B cell (primary cell): ENCODE measurements around the gene RIMKLB. TPM values are rescaled to one million over a fixed set of nuclear protein-coding genes. Genes with fewer than 3 reads are reported as not detected.

ENCODE experiments used
- ATAC-seq: fragments of 200-7000 bp; cut with Tn5 transposase; one replicate; pipeline ENCODE4 v1.10.0; 2021; ENCODE audit warnings: low read depth, mild to moderate bottlenecking, moderate number of reproducible peaks, moderate library complexity
- CTCF ChIA-PET: fragments of 350-600 bp; sonication (Branson Sonifier 250); formaldehyde crosslinking; loops from one replicate; lab custom pipeline; 2021; ENCODE audit warnings: antibody characterized with exemption, inconsistent platforms; lab: Charles Lee
- POLR2A ChIA-PET: fragments of 350-600 bp; sonication (Branson Sonifier 250); formaldehyde crosslinking; loops from one replicate; lab custom pipeline; 2021; ENCODE audit warnings: antibody characterized with exemption; lab: Charles Lee
- DNase-seq: peaks from one replicate; pipeline ENCODE4 v3.0.0; 2013
- H2AFZ ChIP-seq: 2 replicates; pipeline ENCODE4 v1.6.1; 2012; ENCODE audit warnings: mild to moderate bottlenecking, low read depth, low read length; ENCODE audit not compliant: insufficient read depth, poor library complexity, severe bottlenecking
- H3K27ac ChIP-seq, 2 donors: 1 replicate in 1 of 2; 2 replicates in 1 of 2; pipeline ENCODE4 v1.5.1; 2012 to 2013; ENCODE audit warnings: low read length in 2 of 2, mild to moderate bottlenecking in 2 of 2, moderate library complexity in 1 of 2
- H3K27me3 ChIP-seq, 4 experiments: fragments of 200-600 bp in 1 of 4; sonication (generic) in 1 of 4; replicated peaks in 1 of 4; 1 replicate in 2 of 4; 2 replicates in 2 of 4; pipeline versions ENCODE4 v1.6.1 to v1.7.0; 2013 to 2016; ENCODE audit warnings: low read length in 3 of 4, mild to moderate bottlenecking in 2 of 4, mixed read lengths in 1 of 4, moderate library complexity in 1 of 4; ENCODE audit not compliant: insufficient read depth in 4 of 4, control insufficient read depth in 3 of 4; ENCODE audit errors: control extremely low read depth in 1 of 4
- H3K36me3 ChIP-seq, 2 experiments: replicated peaks in 1 of 2; 1 replicate in 1 of 2; 2 replicates in 1 of 2; pipeline versions ENCODE4 v1.6.1 to v1.7.1; 2013; ENCODE audit warnings: low read length in 1 of 2; ENCODE audit not compliant: insufficient read depth in 2 of 2, control insufficient read depth in 1 of 2; ENCODE audit errors: control extremely low read depth in 1 of 2, extremely low read depth in 1 of 2
- H3K4me1 ChIP-seq, 2 donors: fragments of 200-600 bp in 1 of 2; sonication (generic) in 1 of 2; 1 replicate in 1 of 2; 2 replicates in 1 of 2; pipeline versions ENCODE4 v1.5.1 to v1.6.1; 2013 to 2017; ENCODE audit warnings: low read length in 2 of 2; ENCODE audit not compliant: control insufficient read depth in 2 of 2, insufficient read depth in 2 of 2
- H3K4me2 ChIP-seq: replicated peaks from 2 replicates; pipeline ENCODE3; 2012; ENCODE audit warnings: mild to moderate bottlenecking, low read depth, low read length; ENCODE audit not compliant: poor library complexity, severe bottlenecking
- H3K4me3 ChIP-seq, 5 experiments: fragments of 200-600 bp in 1 of 5; sonication (generic) in 1 of 5; 1 replicate in 3 of 5; 2 replicates in 2 of 5; pipeline versions ENCODE4 v1.5.1 to v1.7.0; 2011 to 2016; ENCODE audit warnings: low read length in 4 of 5, mild to moderate bottlenecking in 4 of 5, low read depth in 2 of 5, control low read depth in 1 of 5, moderate library complexity in 1 of 5; ENCODE audit not compliant: insufficient read depth in 1 of 5; ENCODE audit errors: control extremely low read depth in 1 of 5, extremely low read depth in 1 of 5
- H3K79me2 ChIP-seq: fragments of 200-600 bp; sonication (generic); one replicate; pipeline ENCODE4 v1.6.0; 2016; ENCODE audit warnings: low read length; ENCODE audit not compliant: control insufficient read depth, insufficient read depth
- H3K9ac ChIP-seq: fragments of 200-600 bp; sonication (generic); 2 replicates; pipeline ENCODE4 v1.6.1; 2017; ENCODE audit warnings: mild to moderate bottlenecking, low read length, moderate library complexity
- H3K9me3 ChIP-seq, 3 donors: one replicate each; pipeline versions ENCODE4 v1.6.1 to v1.7.1; 2013; ENCODE audit warnings: low read length in 2 of 3; ENCODE audit not compliant: control insufficient read depth in 2 of 3, insufficient read depth in 1 of 3; ENCODE audit errors: control extremely low read depth in 1 of 3
- H4K20me1 ChIP-seq: 2 replicates; pipeline ENCODE4 v1.6.0; 2012; ENCODE audit warnings: mild to moderate bottlenecking, low read length; ENCODE audit not compliant: insufficient read depth, control insufficient read depth, poor library complexity, severe bottlenecking
- H3K27ac Mint-ChIP-seq: one replicate; pipeline ENCODE4 v1.8.0; 2021; ENCODE audit warnings: mixed read lengths
- H3K27me3 Mint-ChIP-seq: one replicate; pipeline ENCODE4 v1.8.0; 2021; ENCODE audit warnings: mixed read lengths
- H3K4me1 Mint-ChIP-seq: one replicate; pipeline ENCODE4 v1.8.0; 2021; ENCODE audit warnings: mixed read lengths
- H3K4me3 Mint-ChIP-seq: one replicate; pipeline ENCODE4 v1.8.0; 2021; ENCODE audit warnings: mixed read lengths
- H3K9me3 Mint-ChIP-seq: one replicate; pipeline ENCODE4 v1.8.0; 2022; ENCODE audit warnings: mixed read lengths; ENCODE audit not compliant: insufficient read depth
- CTCF ChIP-seq: fragments of 200-600 bp; IDR thresholded peaks from one replicate; pipeline ENCODE4 v1.8.0; 2022; ENCODE audit warnings: antibody characterized with exemption, mild to moderate bottlenecking
- EZH2 ChIP-seq: IDR thresholded peaks from 2 replicates; pipeline ENCODE4 v1.6.1; 2012; ENCODE audit warnings: borderline replicate concordance, low read depth, mild to moderate bottlenecking, moderate library complexity, low read length; ENCODE audit not compliant: insufficient read depth, poor library complexity, severe bottlenecking
- WGBS: methylation state at CpG from one replicate; pipeline ENCODE4 v1.1.5; 2013; ENCODE audit warnings: missing lambda C conversion rate; ENCODE audit not compliant: insufficient coverage; 5-methylcytosine and 5-hydroxymethylcytosine counted together
- intact Hi-C: fragments of 100-400 bp; cut with micrococcal nuclease; formaldehyde crosslinking; loops from one replicate; pipeline ENCODE4 v1.10.0; 2022
- polyA plus RNA-seq: library from polyadenylated mRNA; depleted of rRNA; stranded (reverse); fragments of >200 nt; gene quantifications from 2 replicates; pipeline ENCODE4 v1.2.3, GENCODE V29; 2012
- total RNA-seq, 2 donors: library from RNA; stranded (reverse); fragments of 120-200 nt in 1 of 2; gene quantifications; 1 replicate in 1 of 2; 2 replicates in 1 of 2; pipeline versions ENCODE4 v1.2.3 to v1.2.4, GENCODE V29; 2013 to 2022

The RIMKLB gene
- total and polyA plus RNA-seq, 2 donors (not counting 1 experiment from before 2014, with no cell fraction given) = 27.8 to 54.2 TPM

GRCh38 chr12:8832500-8832899 is 134.7 kb downstream of the RIMKLB start:
- H3K9me3 ChIP-seq = no peaks in the 10 kb centered on the region
- no peaks in the 10 kb centered on the region for H3K9me3 Mint-ChIP-seq
- no peak for ATAC-seq
- intact Hi-C loops = no loop called here
- H3K79me2 ChIP-seq = no peaks in the 10 kb centered on the region
- no peak overlapping the region for H2AFZ ChIP-seq
- no peak overlapping the region for H3K4me3 Mint-ChIP-seq
- H3K27me3 ChIP-seq = peaks cover 0 to 7% (median 1%) of the 10 kb centered on the region in 4 experiments
- ChIA-PET POLR2A (no interaction called here), CTCF (no interaction called here)
- no peak for DNase-seq
- no peak overlapping the region for H3K27ac Mint-ChIP-seq
- H3K4me1 ChIP-seq = no peaks in the 10 kb centered on the region
- 100% methylated on average over 1 of the region's 6 CpGs for WGBS
- no peak overlapping the region for H3K4me3 ChIP-seq
- no peaks in the 10 kb centered on the region for H3K4me1 Mint-ChIP-seq
- H3K27ac ChIP-seq = no peak overlapping the region
- H3K36me3 ChIP-seq = no peaks in the 10 kb centered on the region
- TF ChIP-seq CTCF (no peak), EZH2 (no peak)
- H3K4me2 ChIP-seq = no peak overlapping the region
- peaks cover 25% of the 10 kb centered on the region for H3K27me3 Mint-ChIP-seq
- no peaks in the 10 kb centered on the region for H4K20me1 ChIP-seq
- H3K9ac ChIP-seq = no peak overlapping the region

Other genes starting within 250 kb of the RIMKLB start
- not detected in 2 replicates for gene CLEC6A, start 242.0 kb upstream of the RIMKLB start, total RNA-seq
- 0.07 TPM in 1 of 2 replicates, not detected in the other for gene CLEC6A, start 242.0 kb upstream of the RIMKLB start, polyA plus RNA-seq
- gene CLEC4D, start 184.5 kb upstream of the RIMKLB start, total RNA-seq = not detected in 2 replicates
- not detected in 2 replicates for gene CLEC4D, start 184.5 kb upstream of the RIMKLB start, polyA plus RNA-seq
- not detected in 2 replicates for gene CLEC4E, start 157.1 kb upstream of the RIMKLB start, total RNA-seq
- 0.06 and 0.17 TPM in 2 replicates for gene CLEC4E, start 157.1 kb upstream of the RIMKLB start, polyA plus RNA-seq
- 0.94 and 0.95 TPM in 2 replicates for gene AICDA, start 85.1 kb upstream of the RIMKLB start, total RNA-seq
- gene AICDA, start 85.1 kb upstream of the RIMKLB start, polyA plus RNA-seq = 1.0 TPM in 1 of 2 replicates, not detected in the other
- 0.94 TPM in 1 of 2 replicates, not detected in the other for gene MFAP5, start 35.2 kb upstream of the RIMKLB start, total RNA-seq
- 0.06 and 0.31 TPM in 2 replicates for gene MFAP5, start 35.2 kb upstream of the RIMKLB start, polyA plus RNA-seq
- gene A2ML1, start 124.6 kb downstream of the RIMKLB start, total RNA-seq = not detected in 2 replicates
- gene A2ML1, start 124.6 kb downstream of the RIMKLB start, polyA plus RNA-seq = not detected in 2 replicates
- gene PHC1, start 216.5 kb downstream of the RIMKLB start, total RNA-seq = 59.8 and 64.2 TPM in 2 replicates
- gene PHC1, start 216.5 kb downstream of the RIMKLB start, polyA plus RNA-seq = 78.2 and 86.9 TPM in 2 replicates